A549 (cell line): ENCODE measurements around the gene WRAP53. TPM values are rescaled to one million over a fixed set of nuclear protein-coding genes. Genes with fewer than 3 reads are reported as not detected.

Experiments used
- ATAC-seq, 2 experiments: fragments of 200-7000 bp in 1 of 2; fragments of >200 bp in 1 of 2; cut with Nextera tagmentation in 1 of 2; cut with Tn5 transposase in 1 of 2; 3 replicates each; pipeline versions ENCODE4 v1.8.0 to v1.9.1; 2018 to 2020; ENCODE audit warnings: mild to moderate bottlenecking in 1 of 2, moderate library complexity in 1 of 2
- CTCF ChIA-PET: fragments of 300-600 bp; sonication (Branson Sonifier 250); formaldehyde crosslinking; extraction: SDS; loops from one replicate; lab custom pipeline; 2021; ENCODE audit warnings: antibody characterized with exemption, inconsistent platforms; lab: Yijun Ruan, JAX
- POLR2A ChIA-PET: fragments of 350-600 bp; formaldehyde crosslinking; extraction: SDS; loops from one replicate; lab custom pipeline; 2021; ENCODE audit warnings: antibody characterized with exemption, inconsistent platforms; lab: Yijun Ruan, JAX
- DNase-seq, 2 experiments: peaks; one replicate each; pipeline versions ENCODE4 v3.0.0 to v3.0.0-alpha.2; 2011 to 2016; ENCODE audit warnings: low read depth in 1 of 2, low spot score in 1 of 2
- FAIRE-seq: peaks from 2 replicates; lab custom pipeline; 2011; peaks lifted over from hg19 to GRCh38; lab: Jason Lieb, UNC
- H3K27ac ChIP-seq, 2 experiments: fragments of >200 bp; sonication (Bioruptor Twin); formaldehyde crosslinking; 3 replicates each; pipeline ENCODE4 v1.5.1; 2016 to 2017
- H3K4me1 ChIP-seq: fragments of >200 bp; sonication (Bioruptor Twin); formaldehyde crosslinking; 3 replicates; pipeline ENCODE4 v1.6.1; 2016
- H3K4me2 ChIP-seq: fragments of >200 bp; sonication (Bioruptor Twin); formaldehyde crosslinking; 3 replicates; pipeline ENCODE4 v1.6.1; 2016
- H3K4me3 ChIP-seq: fragments of >200 bp; sonication (Bioruptor Twin); formaldehyde crosslinking; 3 replicates; pipeline ENCODE4 v1.5.1; 2016
- H3K9me3 ChIP-seq: fragments of >200 bp; sonication (Bioruptor Twin); formaldehyde crosslinking; 3 replicates; pipeline ENCODE4 v1.6.1; 2016
- CEBPB ChIP-seq, 2 experiments: fragments of >200 bp in 1 of 2; sonication (Bioruptor Twin) in 1 of 2; formaldehyde crosslinking in 1 of 2; IDR thresholded peaks; 2 replicates each; pipeline ENCODE4 v1.6.1; 2012 to 2016
- CHD4 ChIP-seq: fragments of 200-600 bp; sonication (generic); IDR thresholded peaks from 2 replicates; pipeline ENCODE4 v1.6.1; 2016; ENCODE audit warnings: antibody characterized with exemption, mild to moderate bottlenecking, borderline replicate concordance
- EP300 ChIP-seq, 2 experiments: fragments of >200 bp; sonication (Bioruptor Twin); formaldehyde crosslinking; IDR thresholded peaks; 2 replicates in 1 of 2; 3 replicates in 1 of 2; pipeline ENCODE4 v1.6.1; 2016 to 2017
- FOSB ChIP-seq: fragments of 250-450 bp; sonication (Bioruptor Pico); IDR thresholded peaks from 2 replicates; pipeline ENCODE4 v1.5.0; 2020; ENCODE audit warnings: mild to moderate bottlenecking, moderate library complexity
- FOSL2 ChIP-seq, 2 experiments: fragments of 450-650 bp in 1 of 2; fragments of >200 bp in 1 of 2; sonication (Bioruptor Twin) in 1 of 2; formaldehyde crosslinking; IDR thresholded peaks; 2 replicates each; pipeline versions ENCODE4 v1.5.0 to v1.6.1; 2016 to 2020; ENCODE audit warnings: mild to moderate bottlenecking in 1 of 2, moderate library complexity in 1 of 2
- GATA3 ChIP-seq: IDR thresholded peaks from 2 replicates; pipeline ENCODE4 v1.6.1; 2012; ENCODE audit warnings: borderline replicate concordance
- HOXA7 ChIP-seq: fragments of 250-450 bp; sonication (Bioruptor Pico); IDR thresholded peaks from 2 replicates; pipeline ENCODE4 v1.5.0; 2020; ENCODE audit warnings: mild to moderate bottlenecking, moderate library complexity
- HOXB5 ChIP-seq: fragments of 250-450 bp; sonication (Bioruptor Pico); IDR thresholded peaks from 2 replicates; pipeline ENCODE4 v1.5.0; 2020; ENCODE audit warnings: mild to moderate bottlenecking, moderate library complexity
- JUN ChIP-seq, 2 experiments: fragments of >200 bp; sonication (Bioruptor Twin); formaldehyde crosslinking; IDR thresholded peaks; 2 replicates in 1 of 2; 3 replicates in 1 of 2; pipeline ENCODE4 v1.6.1; 2016 to 2017
- MAFK ChIP-seq: fragments of 450-650 bp; IDR thresholded peaks from 2 replicates; pipeline ENCODE4 v1.6.1; 2014; ENCODE audit not compliant: partially characterized antibody
- NFE2L2 ChIP-seq: fragments of 150-350 bp; conservative IDR thresholded peaks from 2 replicates; pipeline ENCODE4 v1.6.1; 2014; ENCODE audit warnings: low read length
- NR3C1 ChIP-seq: fragments of >200 bp; sonication (Bioruptor Twin); formaldehyde crosslinking; IDR thresholded peaks from 3 replicates; pipeline ENCODE4 v1.6.1; 2017
- PHF8 ChIP-seq: fragments of 200-600 bp; sonication (generic); IDR thresholded peaks from 2 replicates; pipeline ENCODE4 v1.6.1; 2016; ENCODE audit warnings: low read depth, mild to moderate bottlenecking, antibody characterized with exemption, moderate library complexity, borderline replicate concordance
- RARB ChIP-seq: fragments of 250-450 bp; sonication (Bioruptor Pico); IDR thresholded peaks from 2 replicates; pipeline ENCODE4 v1.8.0; 2021; ENCODE audit warnings: mild to moderate bottlenecking, moderate library complexity
- RCOR1 ChIP-seq: fragments of 150-350 bp; IDR thresholded peaks from 2 replicates; pipeline ENCODE4 v1.6.1; 2014; ENCODE audit warnings: antibody characterized with exemption, low read length, low read depth
- WGBS: methylation state at CpG from one replicate; pipeline ENCODE4 v1.1.6; 2017; ENCODE audit errors: missing lambda C conversion rate; 5-methylcytosine and 5-hydroxymethylcytosine counted together
- polyA plus RNA-seq, 4 experiments: library from polyadenylated mRNA; depleted of rRNA in 3 of 4; stranded (reverse); fragments of >200 nt; fragmentation: RNase III in 1 of 4; extraction: RNeasy Plus Mini Kit Qiagen cat#74134 plus additional on column Dnase treatment in 1 of 4; gene quantifications; 2 replicates in 3 of 4; 3 replicates in 1 of 4; pipeline ENCODE4 v1.2.3, GENCODE V29; 2011 to 2017
- TF ChIP-seq, protein P1 (sequence below): fragments of >200 bp; sonication (Bioruptor Twin); formaldehyde crosslinking; IDR thresholded peaks from 3 replicates; pipeline ENCODE4 v1.6.1; 2016
- TF ChIP-seq, protein P2 (sequence below): fragments of 200-600 bp; sonication (generic); IDR thresholded peaks from 2 replicates; pipeline ENCODE4 v1.6.1; 2016; ENCODE audit warnings: antibody characterized with exemption, mild to moderate bottlenecking, moderate library complexity
- TF ChIP-seq, protein P3 (sequence below): fragments of 250-450 bp; sonication (Bioruptor Pico); IDR thresholded peaks from 2 replicates; pipeline ENCODE4 v1.5.0; 2021; ENCODE audit warnings: mild to moderate bottlenecking, moderate library complexity, borderline replicate concordance
- TF ChIP-seq, protein P4 (sequence below): fragments of 450-650 bp; IDR thresholded peaks from 2 replicates; pipeline ENCODE4 v1.6.1; 2014; ENCODE audit warnings: antibody characterized with exemption
- TF ChIP-seq, protein P5 (sequence below): fragments of 250-450 bp; sonication (Bioruptor Pico); IDR thresholded peaks from 2 replicates; pipeline ENCODE4 v1.5.0; 2020; ENCODE audit warnings: low read depth, mild to moderate bottlenecking, moderate library complexity

Gene WRAP53
- polyA plus RNA-seq, 2 of the 4 experiments (the other 2 are of a cell fraction), result 15.9 to 34.0 TPM

DNA sequence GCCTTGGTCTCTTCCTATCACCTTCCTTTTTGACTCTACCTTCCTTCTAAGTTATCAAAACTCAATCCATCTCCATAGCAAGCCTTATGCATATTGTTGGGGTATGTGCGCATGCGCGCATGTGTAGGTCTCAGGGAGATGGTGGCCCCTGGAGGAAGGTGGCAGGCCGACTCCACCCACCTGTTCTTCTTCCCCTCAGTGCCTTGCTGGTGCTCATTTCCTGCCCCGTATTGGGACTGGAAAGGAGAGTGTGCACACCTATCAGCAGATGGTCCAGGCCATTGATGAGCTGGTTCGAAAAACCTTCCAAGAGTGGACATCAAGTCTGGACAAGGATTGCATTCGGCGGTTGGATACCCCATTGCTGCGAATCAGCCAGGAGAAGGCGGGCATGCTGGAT lies 54.5 kb downstream of the WRAP53 start:
- H3K4me1 ChIP-seq, result peaks cover 12% of the 10 kb centered on the region
- no peak overlapping the region for H3K4me3 ChIP-seq
- ChIA-PET POLR2A (interaction anchor here (0.8 kb wide), 1 partner anchor 115 kb away, joined by 3 read pairs; the partner anchor contains the start of genes CYB5D1 and NAA38), CTCF (interaction anchor here (0.6 to 8.4 kb wide), 65 partner anchors 8 to 319 kb away, joined by 3 to 114 read pairs (median 11); partner anchors contain the start of genes DNAH2, GUCY2D, KDM6B and NAA38)
- TF ChIP-seq GATA3, result no peak
- TF ChIP-seq FOSB (CRISPR knock-in tag), result no peak
- TF ChIP-seq HOXB5 (CRISPR knock-in tag), result no peak
- TF ChIP-seq CEBPB (IDR thresholded peaks at IDR 0.05), result no peak
- TF ChIP-seq FOSL2 (IDR thresholded peaks at IDR 0.05), result no peak
- no peak for TF ChIP-seq FOSL2 (CRISPR knock-in tag; IDR thresholded peaks at IDR 0.05)
- TF ChIP-seq, protein P1, sequence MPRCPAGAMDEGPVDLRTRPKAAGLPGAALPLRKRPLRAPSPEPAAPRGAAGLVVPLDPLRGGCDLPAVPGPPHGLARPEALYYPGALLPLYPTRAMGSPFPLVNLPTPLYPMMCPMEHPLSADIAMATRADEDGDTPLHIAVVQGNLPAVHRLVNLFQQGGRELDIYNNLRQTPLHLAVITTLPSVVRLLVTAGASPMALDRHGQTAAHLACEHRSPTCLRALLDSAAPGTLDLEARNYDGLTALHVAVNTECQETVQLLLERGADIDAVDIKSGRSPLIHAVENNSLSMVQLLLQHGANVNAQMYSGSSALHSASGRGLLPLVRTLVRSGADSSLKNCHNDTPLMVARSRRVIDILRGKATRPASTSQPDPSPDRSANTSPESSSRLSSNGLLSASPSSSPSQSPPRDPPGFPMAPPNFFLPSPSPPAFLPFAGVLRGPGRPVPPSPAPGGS, result no peak
- no peak for TF ChIP-seq RCOR1
- TF ChIP-seq HOXA7 (CRISPR knock-in tag), result no peak
- no peak for TF ChIP-seq CHD4
- TF ChIP-seq RARB (CRISPR knock-in tag), result no peak
- TF ChIP-seq MAFK, result no peak
- TF ChIP-seq, protein P2, sequence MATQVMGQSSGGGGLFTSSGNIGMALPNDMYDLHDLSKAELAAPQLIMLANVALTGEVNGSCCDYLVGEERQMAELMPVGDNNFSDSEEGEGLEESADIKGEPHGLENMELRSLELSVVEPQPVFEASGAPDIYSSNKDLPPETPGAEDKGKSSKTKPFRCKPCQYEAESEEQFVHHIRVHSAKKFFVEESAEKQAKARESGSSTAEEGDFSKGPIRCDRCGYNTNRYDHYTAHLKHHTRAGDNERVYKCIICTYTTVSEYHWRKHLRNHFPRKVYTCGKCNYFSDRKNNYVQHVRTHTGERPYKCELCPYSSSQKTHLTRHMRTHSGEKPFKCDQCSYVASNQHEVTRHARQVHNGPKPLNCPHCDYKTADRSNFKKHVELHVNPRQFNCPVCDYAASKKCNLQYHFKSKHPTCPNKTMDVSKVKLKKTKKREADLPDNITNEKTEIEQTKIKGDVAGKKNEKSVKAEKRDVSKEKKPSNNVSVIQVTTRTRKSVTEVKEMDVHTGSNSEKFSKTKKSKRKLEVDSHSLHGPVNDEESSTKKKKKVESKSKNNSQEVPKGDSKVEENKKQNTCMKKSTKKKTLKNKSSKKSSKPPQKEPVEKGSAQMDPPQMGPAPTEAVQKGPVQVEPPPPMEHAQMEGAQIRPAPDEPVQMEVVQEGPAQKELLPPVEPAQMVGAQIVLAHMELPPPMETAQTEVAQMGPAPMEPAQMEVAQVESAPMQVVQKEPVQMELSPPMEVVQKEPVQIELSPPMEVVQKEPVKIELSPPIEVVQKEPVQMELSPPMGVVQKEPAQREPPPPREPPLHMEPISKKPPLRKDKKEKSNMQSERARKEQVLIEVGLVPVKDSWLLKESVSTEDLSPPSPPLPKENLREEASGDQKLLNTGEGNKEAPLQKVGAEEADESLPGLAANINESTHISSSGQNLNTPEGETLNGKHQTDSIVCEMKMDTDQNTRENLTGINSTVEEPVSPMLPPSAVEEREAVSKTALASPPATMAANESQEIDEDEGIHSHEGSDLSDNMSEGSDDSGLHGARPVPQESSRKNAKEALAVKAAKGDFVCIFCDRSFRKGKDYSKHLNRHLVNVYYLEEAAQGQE, result no peak
- TF ChIP-seq EP300 (IDR thresholded peaks at IDR 0.05), result no peak
- no peak for TF ChIP-seq NR3C1
- TF ChIP-seq JUN (IDR thresholded peaks at IDR 0.05), result no peak
- TF ChIP-seq NFE2L2, result no peak
- TF ChIP-seq, protein P3, sequence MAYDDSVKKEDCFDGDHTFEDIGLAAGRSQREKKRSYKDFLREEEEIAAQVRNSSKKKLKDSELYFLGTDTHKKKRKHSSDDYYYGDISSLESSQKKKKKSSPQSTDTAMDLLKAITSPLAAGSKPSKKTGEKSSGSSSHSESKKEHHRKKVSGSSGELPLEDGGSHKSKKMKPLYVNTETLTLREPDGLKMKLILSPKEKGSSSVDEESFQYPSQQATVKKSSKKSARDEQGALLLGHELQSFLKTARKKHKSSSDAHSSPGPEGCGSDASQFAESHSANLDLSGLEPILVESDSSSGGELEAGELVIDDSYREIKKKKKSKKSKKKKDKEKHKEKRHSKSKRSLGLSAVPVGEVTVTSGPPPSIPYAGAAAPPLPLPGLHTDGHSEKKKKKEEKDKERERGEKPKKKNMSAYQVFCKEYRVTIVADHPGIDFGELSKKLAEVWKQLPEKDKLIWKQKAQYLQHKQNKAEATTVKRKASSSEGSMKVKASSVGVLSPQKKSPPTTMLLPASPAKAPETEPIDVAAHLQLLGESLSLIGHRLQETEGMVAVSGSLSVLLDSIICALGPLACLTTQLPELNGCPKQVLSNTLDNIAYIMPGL (CRISPR knock-in tag), result no peak
- TF ChIP-seq, protein P4, sequence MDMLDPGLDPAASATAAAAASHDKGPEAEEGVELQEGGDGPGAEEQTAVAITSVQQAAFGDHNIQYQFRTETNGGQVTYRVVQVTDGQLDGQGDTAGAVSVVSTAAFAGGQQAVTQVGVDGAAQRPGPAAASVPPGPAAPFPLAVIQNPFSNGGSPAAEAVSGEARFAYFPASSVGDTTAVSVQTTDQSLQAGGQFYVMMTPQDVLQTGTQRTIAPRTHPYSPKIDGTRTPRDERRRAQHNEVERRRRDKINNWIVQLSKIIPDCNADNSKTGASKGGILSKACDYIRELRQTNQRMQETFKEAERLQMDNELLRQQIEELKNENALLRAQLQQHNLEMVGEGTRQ, result no peak
- TF ChIP-seq, all 56 proteins: peak for 0
- no peak overlapping the region for H3K27ac ChIP-seq
- FAIRE-seq (no peak), DNase-seq (no peak), ATAC-seq (no peak)
- H3K9me3 ChIP-seq, result no peaks in the 10 kb centered on the region
- WGBS, result 60% methylated on average over 10 of the region's 10 CpGs
- H3K4me2 ChIP-seq, result no peak overlapping the region

DNA sequence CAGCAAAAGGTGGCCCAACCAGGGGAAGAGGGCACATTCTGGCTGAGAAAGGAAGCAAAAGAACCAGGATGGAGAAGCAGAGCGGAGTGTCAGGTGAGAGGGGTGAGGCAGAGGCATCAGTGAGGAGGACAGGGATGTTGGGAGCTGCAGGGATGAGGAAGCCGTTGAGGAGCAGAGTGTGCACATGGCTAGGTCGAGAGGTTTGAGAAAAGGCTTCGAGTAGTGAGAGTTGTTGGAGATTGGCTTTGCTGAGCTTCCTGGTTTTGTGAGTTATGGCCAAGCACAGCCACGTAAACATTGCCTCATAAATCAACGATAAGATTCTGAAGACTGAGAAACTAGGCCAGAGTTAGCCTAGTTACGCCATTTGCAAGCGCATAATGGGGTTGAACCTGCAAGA lies 56.1 kb downstream of the WRAP53 start:
- CTCF ChIA-PET, result interaction anchor here (0.8 to 8.4 kb wide), 55 partner anchors 9 to 317 kb away, joined by 3 to 114 read pairs (median 11); partner anchors contain the start of genes DNAH2, KDM6B and NAA38
- POLR2A ChIA-PET, result interaction anchor here (1.5 kb wide), 1 partner anchor 98 kb away, joined by 3 read pairs; no protein-coding TSS in a partner anchor

More for the DNA sequence above, 56.1 kb downstream of the WRAP53 start:
- DNase-seq, result no peak
- no peak for FAIRE-seq
- Histone ChIP-seq H3K4me2 (no peak overlapping the region), H3K4me1 (peaks cover 12% of the 10 kb centered on the region), H3K27ac (peak overlapping the region in 1 of 2 experiments; percentile 2; a peak in 1 of 6 replicates), H3K9me3 (no peaks in the 10 kb centered on the region), H3K4me3 (no peak overlapping the region)
- 62% methylated on average over 8 of the region's 8 CpGs for WGBS
- no peak for TF ChIP-seq PHF8
- TF ChIP-seq, protein P5, sequence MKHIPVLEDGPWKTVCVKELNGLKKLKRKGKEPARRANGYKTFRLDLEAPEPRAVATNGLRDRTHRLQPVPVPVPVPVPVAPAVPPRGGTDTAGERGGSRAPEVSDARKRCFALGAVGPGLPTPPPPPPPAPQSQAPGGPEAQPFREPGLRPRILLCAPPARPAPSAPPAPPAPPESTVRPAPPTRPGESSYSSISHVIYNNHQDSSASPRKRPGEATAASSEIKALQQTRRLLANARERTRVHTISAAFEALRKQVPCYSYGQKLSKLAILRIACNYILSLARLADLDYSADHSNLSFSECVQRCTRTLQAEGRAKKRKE (CRISPR knock-in tag), result no peak
- no peak for TF ChIP-seq HOXB5 (CRISPR knock-in tag)
- no peak for ATAC-seq
